Endothelial cell (in vitro differentiated cells): Measurements from ENCODE around the gene SMIM5. TPM values are rescaled to one million over a fixed set of nuclear protein-coding genes. Genes with fewer than 3 reads are reported as not detected.

Experiments used
- DNase-seq: peaks from one replicate; pipeline ENCODE4 v3.0.0; 2021; ENCODE audit warnings: low spot score
- H3K27ac Mint-ChIP-seq: one replicate; pipeline ENCODE4 v1.8.0; 2021; ENCODE audit warnings: mixed read lengths, inconsistent platforms; ENCODE audit not compliant: unreplicated experiment
- H3K27me3 Mint-ChIP-seq: one replicate; pipeline ENCODE4 v1.8.0; 2021; ENCODE audit warnings: mild to moderate bottlenecking, moderate library complexity, mixed read lengths, inconsistent platforms; ENCODE audit not compliant: unreplicated experiment
- H3K36me3 Mint-ChIP-seq: one replicate; pipeline ENCODE4 v1.8.0; 2021; ENCODE audit warnings: mild to moderate bottlenecking, low read depth, mixed read lengths, inconsistent platforms; ENCODE audit not compliant: unreplicated experiment
- H3K4me1 Mint-ChIP-seq: one replicate; pipeline ENCODE4 v1.8.0; 2021; ENCODE audit warnings: mild to moderate bottlenecking, mixed read lengths, inconsistent platforms; ENCODE audit not compliant: unreplicated experiment
- H3K4me3 Mint-ChIP-seq: one replicate; pipeline ENCODE4 v1.8.0; 2021; ENCODE audit warnings: mild to moderate bottlenecking, mixed read lengths, inconsistent platforms; ENCODE audit not compliant: unreplicated experiment
- H3K9me3 Mint-ChIP-seq: one replicate; pipeline ENCODE4 v1.8.0; 2021; ENCODE audit warnings: mixed read lengths, inconsistent platforms; ENCODE audit not compliant: unreplicated experiment
- total RNA-seq: library from RNA; stranded (reverse); fragmentation: NEBNext Ultra II Directional; extraction: Animal tissue kit (Norgen Biotek cat#: 25700); gene quantifications from one replicate; pipeline ENCODE4 v1.2.1, GENCODE V29; 2021; ENCODE audit not compliant: unreplicated experiment
- TF ChIP-seq, protein P1 (sequence below): fragments of 200-600 bp; sonication (generic); IDR thresholded peaks from one replicate; pipeline ENCODE4 v1.5.0; 2021; ENCODE audit warnings: antibody characterized with exemption; ENCODE audit not compliant: unreplicated experiment

SMIM5 gene
- total RNA-seq, 1 donor from 2014 or later: 1.1 TPM

DNA sequence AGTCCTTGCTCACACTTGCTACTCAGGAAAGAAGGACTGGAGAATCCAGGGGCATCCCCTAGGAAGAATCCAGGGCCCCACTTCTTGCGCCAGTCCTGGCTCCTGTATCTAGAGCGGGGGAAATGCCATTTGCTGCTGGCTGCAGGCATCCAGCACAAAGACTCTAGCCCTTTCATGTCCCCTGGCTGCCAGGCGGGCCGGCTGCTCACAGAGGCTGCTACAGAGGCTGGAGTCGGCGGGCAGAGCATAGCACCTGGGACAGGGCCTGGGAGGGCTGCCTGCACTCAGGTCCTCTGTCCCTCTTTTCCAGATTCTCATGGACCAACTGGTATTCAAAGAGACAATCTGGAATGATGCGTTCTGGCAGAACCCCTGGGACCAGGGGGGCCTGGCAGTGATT, 13.8 kb downstream of the SMIM5 start:
- no peak for DNase-seq
- Mint-ChIP-seq H3K9me3 (no peaks in the 10 kb centered on the region), H3K27me3 (peaks cover 2% of the 10 kb centered on the region), H3K4me1 (peaks cover 9% of the 10 kb centered on the region), H3K4me3 (no peak overlapping the region), H3K36me3 (peaks cover 25% of the 10 kb centered on the region), H3K27ac (no peak overlapping the region)
- TF ChIP-seq, protein P1, sequence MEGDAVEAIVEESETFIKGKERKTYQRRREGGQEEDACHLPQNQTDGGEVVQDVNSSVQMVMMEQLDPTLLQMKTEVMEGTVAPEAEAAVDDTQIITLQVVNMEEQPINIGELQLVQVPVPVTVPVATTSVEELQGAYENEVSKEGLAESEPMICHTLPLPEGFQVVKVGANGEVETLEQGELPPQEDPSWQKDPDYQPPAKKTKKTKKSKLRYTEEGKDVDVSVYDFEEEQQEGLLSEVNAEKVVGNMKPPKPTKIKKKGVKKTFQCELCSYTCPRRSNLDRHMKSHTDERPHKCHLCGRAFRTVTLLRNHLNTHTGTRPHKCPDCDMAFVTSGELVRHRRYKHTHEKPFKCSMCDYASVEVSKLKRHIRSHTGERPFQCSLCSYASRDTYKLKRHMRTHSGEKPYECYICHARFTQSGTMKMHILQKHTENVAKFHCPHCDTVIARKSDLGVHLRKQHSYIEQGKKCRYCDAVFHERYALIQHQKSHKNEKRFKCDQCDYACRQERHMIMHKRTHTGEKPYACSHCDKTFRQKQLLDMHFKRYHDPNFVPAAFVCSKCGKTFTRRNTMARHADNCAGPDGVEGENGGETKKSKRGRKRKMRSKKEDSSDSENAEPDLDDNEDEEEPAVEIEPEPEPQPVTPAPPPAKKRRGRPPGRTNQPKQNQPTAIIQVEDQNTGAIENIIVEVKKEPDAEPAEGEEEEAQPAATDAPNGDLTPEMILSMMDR: no peak

DNA sequence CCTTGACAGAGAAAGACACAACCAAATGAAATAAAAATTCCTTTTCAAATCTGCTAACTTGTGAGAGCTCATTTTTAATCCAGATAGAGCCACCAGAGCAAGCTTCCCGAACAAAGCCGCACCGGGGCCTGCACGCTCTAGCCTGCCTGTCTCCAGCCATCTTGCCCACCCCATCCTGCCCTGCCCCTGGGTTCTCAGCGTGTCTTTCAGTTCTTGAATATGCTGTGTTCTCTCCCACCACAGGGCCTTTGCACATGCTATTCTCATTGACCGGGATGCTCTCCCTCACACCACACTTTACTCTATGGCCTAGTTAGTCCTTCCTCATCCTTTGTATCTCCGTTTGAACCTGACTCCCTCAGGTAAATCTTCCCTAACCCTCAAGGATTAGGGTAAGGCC, 14.7 kb downstream of the SMIM5 start:
- H3K9me3 Mint-ChIP-seq: no peaks in the 10 kb centered on the region
- TF ChIP-seq, protein P1: no peak
- H3K4me1 Mint-ChIP-seq: peaks cover 11% of the 10 kb centered on the region
- H3K27ac Mint-ChIP-seq: peak overlapping the region; percentile 50
- peaks cover 2% of the 10 kb centered on the region for H3K27me3 Mint-ChIP-seq
- H3K4me3 Mint-ChIP-seq: no peak overlapping the region
- DNase-seq: no peak
- H3K36me3 Mint-ChIP-seq: peaks cover 18% of the 10 kb centered on the region

DNA sequence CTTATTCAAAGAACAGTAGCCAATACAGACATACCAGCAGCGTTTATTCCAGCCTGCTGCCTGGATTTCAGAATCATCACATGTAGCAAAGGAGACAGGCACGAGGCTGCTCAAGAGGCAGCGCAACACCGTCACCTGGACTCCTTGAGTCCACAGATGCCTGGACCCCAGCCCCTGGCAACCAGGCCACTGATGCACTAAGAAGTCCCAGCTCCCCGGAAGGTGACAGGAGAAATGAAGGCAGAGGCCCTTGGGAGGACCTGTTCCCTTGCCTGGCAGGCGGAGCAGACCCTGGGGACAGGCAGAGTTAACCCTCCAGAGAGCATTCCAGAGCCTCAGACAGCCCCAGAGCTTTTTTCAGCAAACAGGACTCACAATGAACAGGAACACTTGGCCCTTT, 16.5 kb downstream of the SMIM5 start:
- DNase-seq: no peak
- TF ChIP-seq, protein P1: no peak
- H3K27me3 Mint-ChIP-seq: peaks cover 2% of the 10 kb centered on the region
- no peak overlapping the region for H3K27ac Mint-ChIP-seq
- H3K4me3 Mint-ChIP-seq: peak overlapping the region; percentile 67
- H3K9me3 Mint-ChIP-seq: no peaks in the 10 kb centered on the region
- peaks cover 16% of the 10 kb centered on the region for H3K4me1 Mint-ChIP-seq
- H3K36me3 Mint-ChIP-seq: peaks cover 18% of the 10 kb centered on the region

DNA sequence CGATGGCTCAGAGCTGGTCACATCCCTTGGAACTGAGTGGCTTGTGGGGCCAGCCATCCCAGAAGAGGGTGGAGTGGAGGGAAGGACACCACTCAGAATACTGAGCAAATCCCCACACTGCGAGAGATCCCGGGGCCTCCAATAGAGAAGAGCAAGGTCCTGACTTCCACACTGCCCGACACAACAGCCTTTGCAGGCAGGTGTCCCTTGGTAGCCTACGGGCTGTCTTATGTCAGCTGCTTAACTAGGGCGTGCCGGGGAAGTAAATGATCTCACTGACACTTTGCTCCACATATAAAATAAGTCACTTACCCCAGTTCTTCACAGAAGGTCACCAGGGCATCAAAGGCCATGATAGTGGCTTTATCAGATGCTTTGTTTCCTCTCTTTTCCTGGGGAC, 17.6 kb downstream of the SMIM5 start:
- Mint-ChIP-seq H3K4me1 (peaks cover 10% of the 10 kb centered on the region), H3K36me3 (peaks cover 18% of the 10 kb centered on the region), H3K4me3 (no peak overlapping the region), H3K9me3 (no peaks in the 10 kb centered on the region), H3K27ac (no peak overlapping the region), H3K27me3 (peaks cover 2% of the 10 kb centered on the region)
- TF ChIP-seq, protein P1: no peak
- no peak for DNase-seq

DNA sequence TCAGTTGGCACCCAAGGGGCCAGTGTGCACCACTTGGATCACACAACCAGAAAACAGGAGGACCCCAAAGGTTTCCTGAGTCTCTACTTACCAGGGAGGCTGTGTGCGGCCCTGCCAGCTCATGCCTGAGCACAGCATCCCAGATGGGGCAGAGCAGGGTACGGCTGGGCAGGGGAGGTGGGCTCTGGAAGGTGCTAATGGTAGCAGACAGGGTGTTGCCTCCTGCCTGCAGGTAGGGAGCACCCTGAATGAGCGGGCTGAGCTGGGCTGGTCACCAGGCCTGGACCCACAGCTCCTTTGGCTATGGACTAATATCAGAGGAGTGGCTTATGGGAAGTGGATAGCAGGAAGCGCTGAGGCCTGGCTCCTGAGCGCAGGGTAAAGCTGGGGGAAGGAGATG, 19.1 kb downstream of the SMIM5 start:
- Mint-ChIP-seq H3K27me3 (peaks cover 2% of the 10 kb centered on the region), H3K4me3 (no peak overlapping the region), H3K27ac (no peak overlapping the region), H3K4me1 (peaks cover 7% of the 10 kb centered on the region), H3K36me3 (peaks cover 23% of the 10 kb centered on the region), H3K9me3 (no peaks in the 10 kb centered on the region)
- no peak for DNase-seq
- TF ChIP-seq, protein P1: no peak
